Measurements from ENCODE around the gene ABHD12. TPM values are rescaled to one million over a fixed set of nuclear protein-coding genes. Genes with fewer than 3 reads are reported as not detected.

Gene ABHD12
- total RNA-seq, 1 experiment from 2014 or later = 60.1 TPM

GRCh38 chr20:25258476-25258805, 132.2 kb downstream of the ABHD12 start:
- Histone ChIP-seq H3K27me3 (ENCODE audit: insufficient read depth, low read depth) (no peaks in the 10 kb centered on the region), H3K36me3 (ENCODE audit: low read depth) (peaks cover 40% of the 10 kb centered on the region), H3K27ac (no peak overlapping the region), H4K20me1 (ENCODE audit: insufficient read depth) (peaks cover 51% of the 10 kb centered on the region), H3F3A (ENCODE audit: insufficient read depth, low read depth) (peaks cover 12% of the 10 kb centered on the region; the same call in 1 of the 2 replicates), H3K4me1 (replicated peaks; ENCODE audit: insufficient read depth) (peaks cover 32% of the 10 kb centered on the region), H3K79me2 (ENCODE audit: low read depth) (peaks cover 85% of the 10 kb centered on the region), H2AFZ (no peak overlapping the region), H3K4me2 (no peak overlapping the region), H3K9me3 (ENCODE audit: insufficient read depth, low read depth) (no peaks in the 10 kb centered on the region), H3K9me2 (ENCODE audit: insufficient read depth) (no peaks in the 10 kb centered on the region), H3K4me3 (no peak overlapping the region)
- intact Hi-C loops (cut with micrococcal nuclease; ENCODE audit: unreplicated experiment) = no loop called here
- BruUV-seq (replicated peaks) = no TSS peak
- TF ChIP-seq, protein P1, sequence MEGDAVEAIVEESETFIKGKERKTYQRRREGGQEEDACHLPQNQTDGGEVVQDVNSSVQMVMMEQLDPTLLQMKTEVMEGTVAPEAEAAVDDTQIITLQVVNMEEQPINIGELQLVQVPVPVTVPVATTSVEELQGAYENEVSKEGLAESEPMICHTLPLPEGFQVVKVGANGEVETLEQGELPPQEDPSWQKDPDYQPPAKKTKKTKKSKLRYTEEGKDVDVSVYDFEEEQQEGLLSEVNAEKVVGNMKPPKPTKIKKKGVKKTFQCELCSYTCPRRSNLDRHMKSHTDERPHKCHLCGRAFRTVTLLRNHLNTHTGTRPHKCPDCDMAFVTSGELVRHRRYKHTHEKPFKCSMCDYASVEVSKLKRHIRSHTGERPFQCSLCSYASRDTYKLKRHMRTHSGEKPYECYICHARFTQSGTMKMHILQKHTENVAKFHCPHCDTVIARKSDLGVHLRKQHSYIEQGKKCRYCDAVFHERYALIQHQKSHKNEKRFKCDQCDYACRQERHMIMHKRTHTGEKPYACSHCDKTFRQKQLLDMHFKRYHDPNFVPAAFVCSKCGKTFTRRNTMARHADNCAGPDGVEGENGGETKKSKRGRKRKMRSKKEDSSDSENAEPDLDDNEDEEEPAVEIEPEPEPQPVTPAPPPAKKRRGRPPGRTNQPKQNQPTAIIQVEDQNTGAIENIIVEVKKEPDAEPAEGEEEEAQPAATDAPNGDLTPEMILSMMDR (conservative IDR thresholded peaks at IDR 0.05) = no peak
- TF ChIP-seq EZH2 (IDR thresholded peaks at IDR 0.05; ENCODE audit: low read depth) = no peak
- ChIA-PET POLR2A (ENCODE audit: unreplicated experiment) (no interaction called here), CTCF (no interaction called here)
- DNase-seq = no peak

GRCh38 chr20:25257756-25258475, 132.7 kb downstream of the ABHD12 start:
- no peaks in the 10 kb centered on the region for H3K9me3 ChIP-seq (ENCODE audit: insufficient read depth, low read depth)
- no TSS peak for BruUV-seq (replicated peaks)

GRCh38 chr20:25257130-25257529, 133.5 kb downstream of the ABHD12 start:
- peaks cover 25% of the 10 kb centered on the region for H3F3A ChIP-seq (ENCODE audit: insufficient read depth, low read depth)
- no peaks in the 10 kb centered on the region for H3K9me2 ChIP-seq (ENCODE audit: insufficient read depth)
- no peak for DNase-seq
- no peaks in the 10 kb centered on the region for H3K27me3 ChIP-seq (ENCODE audit: insufficient read depth, low read depth)
- H3K27ac ChIP-seq = no peak overlapping the region
- POLR2A ChIA-PET (ENCODE audit: unreplicated experiment) = no interaction called here
- peaks cover 45% of the 10 kb centered on the region for H3K4me1 ChIP-seq (replicated peaks; ENCODE audit: insufficient read depth)
- no peak overlapping the region for H3K4me2 ChIP-seq
- CTCF ChIA-PET = no interaction called here
- TF ChIP-seq, protein P1 (conservative IDR thresholded peaks at IDR 0.05) = no peak
- no peak for TF ChIP-seq EZH2 (IDR thresholded peaks at IDR 0.05; ENCODE audit: low read depth)
- no peaks in the 10 kb centered on the region for H3K9me3 ChIP-seq (ENCODE audit: insufficient read depth, low read depth)
- H3K36me3 ChIP-seq (ENCODE audit: low read depth) = peaks cover 40% of the 10 kb centered on the region
- no TSS peak for BruUV-seq (replicated peaks)
- H4K20me1 ChIP-seq (ENCODE audit: insufficient read depth) = peaks cover 58% of the 10 kb centered on the region
- H3K79me2 ChIP-seq (ENCODE audit: low read depth) = peaks cover 94% of the 10 kb centered on the region
- H2AFZ ChIP-seq = no peak overlapping the region
- intact Hi-C loops (cut with micrococcal nuclease; ENCODE audit: unreplicated experiment) = no loop called here
- no peak overlapping the region for H3K4me3 ChIP-seq

More at GRCh38 chr20:25257756-25258475, 132.7 kb downstream of the ABHD12 start:
- intact Hi-C loops (cut with micrococcal nuclease; ENCODE audit: unreplicated experiment) = no loop called here
- Histone ChIP-seq H3K9me2 (ENCODE audit: insufficient read depth) (no peaks in the 10 kb centered on the region), H4K20me1 (ENCODE audit: insufficient read depth) (peaks cover 51% of the 10 kb centered on the region), H3K27ac (no peak overlapping the region), H3K4me2 (no peak overlapping the region), H3K36me3 (ENCODE audit: low read depth) (peaks cover 40% of the 10 kb centered on the region), H3K79me2 (ENCODE audit: low read depth) (peaks cover 89% of the 10 kb centered on the region), H3K27me3 (ENCODE audit: insufficient read depth, low read depth) (no peaks in the 10 kb centered on the region), H3K4me1 (replicated peaks; ENCODE audit: insufficient read depth) (peaks cover 37% of the 10 kb centered on the region), H3K4me3 (no peak overlapping the region), H2AFZ (no peak overlapping the region), H3F3A (ENCODE audit: insufficient read depth, low read depth) (peaks cover 17% of the 10 kb centered on the region; the same call in 1 of the 2 replicates)
- TF ChIP-seq, protein P1 (conservative IDR thresholded peaks at IDR 0.05) = no peak
- no peak for TF ChIP-seq EZH2 (IDR thresholded peaks at IDR 0.05; ENCODE audit: low read depth)
- DNase-seq = no peak
- CTCF ChIA-PET = no interaction called here
- POLR2A ChIA-PET (ENCODE audit: unreplicated experiment) = no interaction called here

Data from PC-9 (cell line).